ENCODE data around the gene NCOR2.

NCOR2 gene

GRCh38 chr12:124562018-124562795, 5.2 kb downstream of the NCOR2 start:
- ChIA-PET POLR2A (no interaction called here), CTCF (interaction anchor here (0.7 kb wide), 1 partner anchor 187 kb away, joined by 4 read pairs; no protein-coding TSS in a partner anchor)
- TF ChIP-seq SP1 (IDR thresholded peaks at IDR 0.05), result no peak
- no peak for TF ChIP-seq L3MBTL2 (conservative IDR thresholded peaks at IDR 0.05)
- no peak for TF ChIP-seq FOXK2 (IDR thresholded peaks at IDR 0.05)
- no peak for TF ChIP-seq HDGF (IDR thresholded peaks at IDR 0.05; ENCODE audit: borderline replicate concordance)
- no peak for TF ChIP-seq ARNT (IDR thresholded peaks at IDR 0.05)
- TF ChIP-seq CTBP1 (IDR thresholded peaks at IDR 0.05; ENCODE audit: borderline replicate concordance), result no peak
- no peak for TF ChIP-seq PKNOX1 (IDR thresholded peaks at IDR 0.05)
- no peak for DNase-seq (ENCODE audit: extremely low spot score)

DNA sequence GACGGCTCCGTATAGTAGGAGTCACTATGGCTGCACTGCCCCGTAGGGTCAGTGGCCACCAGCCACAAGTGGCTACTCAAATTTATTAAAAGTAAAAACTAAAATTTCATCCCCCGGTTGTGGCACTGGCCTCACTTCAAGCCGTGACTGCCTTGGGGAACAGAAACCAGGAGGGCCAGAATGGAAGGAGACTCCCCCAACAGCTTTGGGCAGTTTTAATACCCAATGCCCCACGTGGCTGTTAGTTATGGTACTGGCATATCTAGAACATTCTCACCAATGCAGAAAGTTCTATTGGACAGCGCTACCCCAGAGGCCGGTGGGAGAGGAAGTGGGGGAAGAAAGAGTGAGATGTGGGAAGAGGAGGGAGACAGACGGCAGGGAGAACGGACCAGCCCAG, 6.2 kb downstream of the NCOR2 start:
- no peak for DNase-seq (ENCODE audit: extremely low spot score)
- ChIA-PET POLR2A (no interaction called here), CTCF (no interaction called here)
- TF ChIP-seq LEF1 (IDR thresholded peaks at IDR 0.05; ENCODE audit: borderline replicate concordance) (no peak), CTBP1 (IDR thresholded peaks at IDR 0.05; ENCODE audit: borderline replicate concordance) (no peak), BHLHE40 (IDR thresholded peaks at IDR 0.05; ENCODE audit: borderline replicate concordance) (no peak)

DNA sequence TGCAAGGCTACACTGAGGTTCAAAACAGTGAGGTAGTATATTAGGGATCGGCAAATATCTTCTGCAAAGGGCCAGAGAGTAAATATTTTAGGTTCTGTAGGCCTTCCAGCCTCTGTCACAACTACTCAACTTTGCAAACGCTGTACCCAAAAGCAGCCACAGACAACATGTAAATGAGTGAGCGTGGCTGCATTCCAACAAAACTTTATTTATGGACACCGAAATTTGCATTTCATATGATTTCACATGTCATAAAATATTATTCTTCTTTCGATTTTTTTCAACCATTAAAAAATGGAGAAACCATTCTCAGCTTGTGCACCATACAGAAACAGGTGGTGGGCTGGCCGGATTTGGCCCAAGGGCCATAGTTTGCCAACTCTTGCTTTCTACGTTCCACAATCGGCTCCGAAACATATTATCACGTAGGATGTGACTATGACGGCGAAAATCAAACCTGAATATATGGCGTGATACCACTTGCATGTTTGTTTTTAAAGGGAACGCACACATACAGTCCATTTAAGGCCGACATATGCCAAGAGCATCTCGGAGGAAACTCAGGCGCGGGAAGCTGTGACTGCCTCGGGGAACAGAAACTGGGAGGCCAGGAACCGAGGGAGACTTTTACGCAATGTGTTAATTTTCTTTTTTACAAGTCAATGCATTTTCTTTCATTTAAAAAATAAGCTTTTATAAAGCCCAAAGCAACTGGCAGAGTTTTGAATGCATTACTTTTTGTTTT, 7.1 kb downstream of the NCOR2 start:
- no peak for DNase-seq (ENCODE audit: extremely low spot score)
- TF ChIP-seq CTBP1 (IDR thresholded peaks at IDR 0.05; ENCODE audit: borderline replicate concordance) (no peak), SP1 (IDR thresholded peaks at IDR 0.05) (no peak), SUZ12 (IDR thresholded peaks at IDR 0.05) (no peak), ELF4 (IDR thresholded peaks at IDR 0.05) (no peak), BHLHE40 (IDR thresholded peaks at IDR 0.05; ENCODE audit: borderline replicate concordance) (no peak), PKNOX1 (IDR thresholded peaks at IDR 0.05) (no peak), NFRKB (IDR thresholded peaks at IDR 0.05) (no peak), ZNF384 (IDR thresholded peaks at IDR 0.05) (no peak), ARNT (IDR thresholded peaks at IDR 0.05) (no peak), FOXA1 (IDR thresholded peaks at IDR 0.05) (no peak), L3MBTL2 (conservative IDR thresholded peaks at IDR 0.05) (no peak), TARDBP (IDR thresholded peaks at IDR 0.05) (no peak), HDGF (IDR thresholded peaks at IDR 0.05; ENCODE audit: borderline replicate concordance) (no peak)
- ChIA-PET CTCF (interaction anchor here (0.5 kb wide), 1 partner anchor 215 kb away, joined by 3 read pairs; no protein-coding TSS in a partner anchor), POLR2A (no interaction called here)

- DNase-seq (ENCODE audit: extremely low spot score), result no peak
- no peak for TF ChIP-seq LEF1 (IDR thresholded peaks at IDR 0.05; ENCODE audit: borderline replicate concordance)
- TF ChIP-seq L3MBTL2 (conservative IDR thresholded peaks at IDR 0.05), result no peak
- TF ChIP-seq CTBP1 (IDR thresholded peaks at IDR 0.05; ENCODE audit: borderline replicate concordance), result no peak
- ChIA-PET CTCF (interaction anchor here (0.5 kb wide), 1 partner anchor 216 kb away, joined by 3 read pairs; no protein-coding TSS in a partner anchor), POLR2A (no interaction called here)
Measured at GRCh38 chr12:124559182-124560017, 8.0 kb downstream of the NCOR2 start.

DNA sequence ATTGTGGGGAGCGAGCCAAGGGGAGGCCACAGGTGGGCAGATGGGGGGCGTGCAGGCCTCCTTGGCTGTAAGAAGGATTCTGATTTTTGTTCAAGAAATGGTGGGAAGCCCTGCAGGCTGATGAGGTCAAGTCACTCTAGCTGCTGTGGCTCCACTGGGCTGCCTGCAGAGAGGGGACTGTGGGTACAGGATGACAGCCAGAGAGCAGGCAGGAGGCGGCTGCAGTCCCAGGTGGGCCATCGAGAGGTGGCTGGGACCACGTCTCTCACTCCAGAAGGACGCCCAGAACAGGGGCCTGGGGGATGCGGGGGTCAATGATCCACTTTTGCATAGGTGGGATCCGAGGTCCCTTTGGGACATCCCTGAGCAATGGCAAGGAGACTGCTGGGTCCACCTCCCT, 9.1 kb downstream of the NCOR2 start:
- no peak for TF ChIP-seq NFRKB (IDR thresholded peaks at IDR 0.05)
- TF ChIP-seq L3MBTL2 (conservative IDR thresholded peaks at IDR 0.05), result no peak
- TF ChIP-seq FOXK2 (IDR thresholded peaks at IDR 0.05), result no peak
- TF ChIP-seq BHLHE40 (IDR thresholded peaks at IDR 0.05; ENCODE audit: borderline replicate concordance), result no peak
- TF ChIP-seq TARDBP (IDR thresholded peaks at IDR 0.05), result no peak
- no peak for TF ChIP-seq SP1 (IDR thresholded peaks at IDR 0.05)
- TF ChIP-seq HDGF (IDR thresholded peaks at IDR 0.05; ENCODE audit: borderline replicate concordance), result no peak
- TF ChIP-seq ZNF384 (IDR thresholded peaks at IDR 0.05), result no peak
- no peak for TF ChIP-seq FOXA1 (IDR thresholded peaks at IDR 0.05)
- TF ChIP-seq CTBP1 (IDR thresholded peaks at IDR 0.05; ENCODE audit: borderline replicate concordance), result no peak
- TF ChIP-seq SUZ12 (IDR thresholded peaks at IDR 0.05), result no peak
- TF ChIP-seq ARNT (IDR thresholded peaks at IDR 0.05), result no peak
- no peak for TF ChIP-seq ELF4 (IDR thresholded peaks at IDR 0.05)
- TF ChIP-seq PKNOX1 (IDR thresholded peaks at IDR 0.05), result no peak
- no peak for TF ChIP-seq FOXM1 (IDR thresholded peaks at IDR 0.05; ENCODE audit: borderline replicate concordance)
- TF ChIP-seq LEF1 (IDR thresholded peaks at IDR 0.05; ENCODE audit: borderline replicate concordance), result no peak
- no peak for DNase-seq (ENCODE audit: extremely low spot score)
- POLR2A ChIA-PET, result interaction anchor here (0.5 kb wide), 1 partner anchor 30 kb away, joined by 3 read pairs; no protein-coding TSS in a partner anchor
- CTCF ChIA-PET, result no interaction called here
